H54 (cell line): ENCODE measurements around the gene SERTAD3.
A peak's percentile ranks its signal among the peaks of the same experiment; 100 is the strongest.
"Not testable (repeated sequence)": the region's sequence is repeated elsewhere in the genome, so short reads cannot be mapped to it uniquely, and the experiment has no call there.

Source experiments
- DNase-seq: peaks from one replicate; pipeline ENCODE4 v3.0.0; 2011; ENCODE audit warnings: low spot score, mixed read lengths; ENCODE audit not compliant: insufficient read length
- FAIRE-seq: peaks from 3 replicates; lab custom pipeline; 2011; peaks lifted over from hg19 to GRCh38; lab: Jason Lieb, UNC
- POLR2A ChIP-seq: IDR thresholded peaks from 2 replicates; pipeline ENCODE4 v1.6.1; 2011; ENCODE audit warnings: low read depth, mild to moderate bottlenecking, low read length

SERTAD3 gene

GRCh38 chr19:40444000-40444824, at the start of gene SERTAD3:
TSS of gene SERTAD3 (minus strand) at chr19:40444335. CDS start at chr19:40442080, 2,255 bp downstream.
- FAIRE-seq = no peak
- DNase-seq = peak; percentile 94
- peak; percentile 95 for TF ChIP-seq POLR2A

GRCh38 chr19:40493778-40494177, 49.6 kb upstream of the SERTAD3 start:
- FAIRE-seq (no peak), DNase-seq (no peak)
- TF ChIP-seq POLR2A = no peak

- no peak for TF ChIP-seq POLR2A
- DNase-seq (no peak), FAIRE-seq (no peak)
These were observed 48.1 kb upstream of the SERTAD3 start for GRCh38 chr19:40492274-40492673.

GRCh38 chr19:40489882-40490230, 45.7 kb upstream of the SERTAD3 start:
- DNase-seq (no peak), FAIRE-seq (no peak)
- no peak for TF ChIP-seq POLR2A

GRCh38 chr19:40486017-40486416, 41.9 kb upstream of the SERTAD3 start:
- no peak for TF ChIP-seq POLR2A
- DNase-seq = no peak
- no peak for FAIRE-seq

- FAIRE-seq, DNase-seq: not testable (repeated sequence)
These were observed 31.9 kb upstream of the SERTAD3 start for GRCh38 chr19:40475878-40476644.

GRCh38 chr19:40474737-40475136, 30.6 kb upstream of the SERTAD3 start:
- FAIRE-seq (no peak), DNase-seq (no peak)
- no peak for TF ChIP-seq POLR2A

GRCh38 chr19:40472516-40472915, 28.4 kb upstream of the SERTAD3 start:
- DNase-seq = no peak
- FAIRE-seq = no peak
- no peak for TF ChIP-seq POLR2A

- FAIRE-seq (no peak), DNase-seq (no peak)
- TF ChIP-seq POLR2A = no peak
These were observed 27.0 kb upstream of the SERTAD3 start for GRCh38 chr19:40471111-40471510.

GRCh38 chr19:40469011-40469410, 24.9 kb upstream of the SERTAD3 start:
- DNase-seq (no peak), FAIRE-seq (no peak)
- no peak for TF ChIP-seq POLR2A

GRCh38 chr19:40466985-40467734, 23.0 kb upstream of the SERTAD3 start, which contains the start of gene SPTBN4:
TSS of gene SPTBN4 (plus strand) at chr19:40467001. CDS start at chr19:40472622, 5,621 bp downstream.
- no peak for TF ChIP-seq POLR2A
- FAIRE-seq (no peak), DNase-seq (no peak)

- no peak for FAIRE-seq
These were observed 22.3 kb upstream of the SERTAD3 start for GRCh38 chr19:40466219-40466984.

More at GRCh38 chr19:40466219-40466984, 22.3 kb upstream of the SERTAD3 start:
- DNase-seq = no peak
- TF ChIP-seq POLR2A = no peak
